ENCODE results near the gene YIF1A.
"Not testable (repeated sequence)": the region's sequence is repeated elsewhere in the genome, so short reads cannot be mapped to it uniquely, and the experiment has no call there.

Gene YIF1A

DNA sequence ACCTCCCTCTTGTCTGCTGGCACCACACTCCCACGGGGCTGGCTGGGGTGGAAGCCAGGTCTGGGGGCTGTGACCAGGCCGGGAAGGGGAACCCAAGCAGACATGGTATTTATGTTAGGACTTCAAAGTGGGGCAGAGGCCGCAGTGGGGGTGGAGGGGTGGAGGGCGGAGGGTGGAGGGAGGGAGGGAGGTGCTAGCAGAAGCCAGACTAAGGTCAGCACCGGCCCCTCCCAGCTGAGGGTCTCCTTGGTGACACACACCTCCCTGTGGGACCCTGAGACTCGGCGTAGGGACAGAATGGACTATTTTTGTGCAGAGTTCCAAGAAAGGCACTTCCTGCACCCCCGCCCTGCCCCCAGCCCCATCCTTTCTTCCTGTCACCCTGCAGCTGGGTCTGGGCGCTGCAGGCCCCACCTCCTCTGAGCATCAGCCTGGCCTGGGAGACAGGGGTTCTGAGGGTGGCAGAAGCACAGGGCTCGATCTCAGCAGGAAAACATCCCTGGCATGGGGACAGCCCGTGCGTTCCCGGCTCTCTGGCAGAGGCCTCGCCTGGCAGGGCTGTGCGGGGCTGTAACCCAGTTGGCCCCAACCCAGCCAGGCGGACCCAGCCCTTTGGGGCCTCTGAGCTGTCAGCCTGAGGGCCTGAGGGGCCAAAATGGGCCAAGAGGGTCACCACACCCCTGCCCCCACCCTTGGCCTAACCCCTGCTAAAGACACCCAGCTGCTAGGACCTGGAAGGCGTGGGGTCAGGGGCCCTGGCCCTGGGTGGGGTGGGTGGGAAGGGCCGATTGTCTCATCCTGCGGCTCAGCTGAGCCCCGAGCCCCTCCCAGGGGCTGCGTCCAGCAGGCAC lies 37.5 kb upstream of the YIF1A start:
- DNase-seq, result peak in 4 of 56 donors; percentile 10 to 31 (median 19)

DNA sequence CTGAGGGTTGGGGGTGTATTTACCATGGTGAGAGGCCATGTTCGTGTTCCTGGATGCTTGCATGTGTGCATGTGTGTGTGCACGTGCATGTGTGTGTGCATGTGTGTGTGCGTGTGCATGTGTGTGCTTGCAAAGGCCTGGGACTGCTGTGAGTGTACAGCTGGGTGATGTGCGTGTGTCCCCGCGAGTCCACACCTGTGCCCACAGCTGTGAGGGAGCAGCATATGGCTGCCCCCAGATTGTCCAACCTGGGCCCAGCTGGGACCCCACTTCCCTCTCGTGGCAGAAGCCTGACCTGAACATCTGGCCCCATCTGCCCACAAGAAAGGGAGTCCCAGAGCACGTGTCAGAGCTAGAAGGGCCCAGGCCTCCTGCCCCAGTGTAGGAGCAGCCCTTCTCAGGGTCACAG lies 36.3 kb upstream of the YIF1A start:
- DNase-seq, result no peak

DNA sequence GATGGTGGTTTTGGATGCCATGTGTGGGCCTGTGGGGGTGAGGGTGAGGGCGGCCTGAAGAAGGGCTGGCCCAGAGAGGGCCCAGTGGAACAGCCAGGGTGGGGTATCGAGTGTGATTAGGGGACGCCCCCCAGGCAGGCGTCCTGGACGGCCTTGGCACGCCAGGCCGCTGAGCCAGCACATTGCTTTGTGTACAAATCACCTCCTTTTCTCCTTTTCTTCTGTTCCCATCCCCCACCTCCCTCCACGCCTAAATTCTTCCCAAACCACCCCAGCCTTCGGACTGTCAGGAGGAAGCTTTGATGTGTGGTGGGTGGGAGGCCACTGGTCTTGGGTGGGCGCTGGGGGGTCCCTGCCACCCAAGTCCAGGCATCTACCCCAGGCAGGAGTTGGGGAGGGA lies 35.7 kb upstream of the YIF1A start:
- no peak for DNase-seq

DNA sequence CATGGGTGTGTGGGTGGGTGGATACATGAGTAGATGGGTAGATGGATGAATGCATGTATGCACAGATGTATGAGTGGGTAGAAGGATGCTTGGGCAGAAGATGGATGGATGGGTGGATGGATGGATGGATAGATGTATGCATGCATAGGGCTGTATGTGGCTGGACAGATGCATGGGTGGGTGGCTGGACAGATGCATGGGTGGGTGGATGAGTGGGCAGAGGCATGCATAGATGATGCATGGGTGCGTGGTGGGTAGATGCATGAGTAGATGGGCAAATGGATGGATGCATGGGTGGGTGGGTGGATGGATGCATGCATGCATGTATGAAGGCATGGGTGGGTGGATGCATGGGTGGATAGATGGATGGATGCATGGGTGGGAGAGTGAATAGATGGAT lies 34.7 kb upstream of the YIF1A start:
- DNase-seq, result no peak

DNA sequence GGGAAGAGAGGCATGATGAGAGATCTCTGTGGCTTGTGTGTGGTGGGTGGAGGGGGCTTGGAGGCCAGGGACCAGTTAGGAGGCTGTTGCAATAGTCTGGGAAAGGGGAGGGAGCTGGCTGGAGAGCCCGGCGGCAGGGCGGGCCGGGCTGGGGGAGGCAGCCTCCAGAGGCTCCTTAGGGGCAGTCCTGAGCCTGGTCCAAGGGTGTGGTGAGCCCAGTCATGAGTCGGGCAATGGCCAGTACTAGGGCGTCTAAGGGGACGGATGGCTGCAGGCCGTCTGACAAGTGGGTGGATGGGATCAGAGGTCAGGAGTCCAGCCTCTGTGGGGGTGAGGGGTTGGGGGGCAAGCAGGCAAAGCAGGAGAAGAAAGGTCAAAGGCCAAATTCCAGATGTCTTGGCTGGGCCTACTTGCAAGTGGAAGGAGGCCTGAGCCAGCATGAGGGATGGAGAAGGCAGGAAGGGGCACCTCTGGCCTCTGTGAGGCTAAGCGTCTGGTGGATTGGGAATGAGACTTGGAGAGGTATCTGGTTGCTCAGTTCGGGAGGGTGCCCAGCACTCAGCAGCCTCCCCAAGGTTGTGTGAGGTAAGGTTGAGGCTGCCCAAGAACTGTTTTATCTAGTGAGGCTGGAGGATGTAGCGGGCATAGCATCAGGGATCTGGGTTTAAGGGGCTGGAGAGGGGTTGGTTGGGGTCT lies 33.9 kb upstream of the YIF1A start:
- DNase-seq, result no peak

DNA sequence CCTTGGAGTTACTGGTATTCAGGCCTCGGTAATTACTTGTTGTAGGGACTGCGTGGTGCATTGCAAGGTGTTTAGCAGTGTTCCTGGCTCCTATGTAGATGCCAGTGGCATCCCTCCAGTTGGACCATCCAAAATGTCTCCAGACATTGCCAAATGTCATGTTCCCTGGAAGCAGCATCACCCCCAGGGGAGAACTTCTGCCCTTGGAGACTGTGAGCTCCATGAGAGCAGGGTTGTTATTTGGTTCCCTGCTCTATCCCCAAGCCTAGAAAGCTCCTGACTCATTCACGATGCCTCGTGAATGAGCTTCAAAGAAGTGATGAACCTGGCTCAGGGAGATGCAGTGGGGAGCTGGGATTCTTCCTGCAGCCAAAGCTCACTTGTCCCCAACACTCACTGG lies 32.7 kb upstream of the YIF1A start:
- DNase-seq, result no peak

DNA sequence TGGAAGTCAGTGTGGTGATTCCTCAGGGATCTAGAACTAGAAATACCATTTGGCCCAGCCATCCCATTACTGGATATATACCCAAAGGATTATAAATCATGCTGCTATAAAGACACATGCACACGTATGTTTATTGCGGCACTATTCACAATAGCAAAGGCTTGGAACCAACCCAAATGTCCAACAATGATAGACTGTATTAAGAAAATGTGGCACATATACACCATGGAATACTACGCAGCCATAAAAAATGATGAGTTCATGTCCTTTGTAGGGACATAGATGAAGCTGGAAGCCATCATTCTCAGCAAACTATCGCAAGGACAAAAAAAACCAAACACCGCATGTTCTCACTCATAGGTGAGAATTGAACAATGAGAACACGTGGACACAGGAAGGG lies 31.8 kb upstream of the YIF1A start:
- DNase-seq, result not testable (repeated sequence)

DNA sequence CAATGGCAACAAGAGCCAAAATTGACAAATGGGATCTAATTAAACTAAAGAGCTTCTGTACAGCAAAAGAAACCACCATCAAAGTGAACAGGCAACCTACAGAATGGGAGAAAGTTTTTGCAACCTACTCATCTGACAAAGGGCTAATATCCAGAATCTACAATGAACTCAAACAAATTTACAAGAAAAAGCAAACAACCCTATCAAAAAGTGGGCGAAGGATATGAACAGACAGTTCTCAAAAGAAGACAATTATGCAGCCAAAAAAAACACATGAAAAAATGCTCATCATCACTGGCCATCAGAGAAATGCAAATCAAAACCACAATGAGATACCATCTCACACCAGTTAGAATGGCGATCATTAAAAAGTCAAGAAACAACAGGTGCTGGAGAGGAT lies 31.3 kb upstream of the YIF1A start:
- DNase-seq, result not testable (repeated sequence)

DNA sequence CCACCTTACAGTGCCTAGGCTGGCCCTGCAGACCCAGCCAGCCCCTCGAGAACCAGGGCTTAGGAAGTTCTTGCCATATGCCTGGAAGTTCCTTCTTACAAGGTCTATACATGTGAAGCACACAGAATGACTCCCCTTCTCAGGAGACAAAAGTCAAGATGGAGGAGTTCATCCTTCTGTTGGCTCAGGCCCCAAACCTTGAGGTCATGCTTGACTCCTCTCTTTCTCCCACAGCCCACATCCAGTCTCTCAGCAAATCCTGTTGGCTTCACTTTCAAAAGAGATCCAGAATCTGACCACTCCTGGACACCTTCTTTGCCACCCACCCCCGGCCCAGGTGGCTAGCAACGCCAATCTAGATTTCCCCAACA lies 29.6 kb upstream of the YIF1A start:
- no peak for DNase-seq

DNA sequence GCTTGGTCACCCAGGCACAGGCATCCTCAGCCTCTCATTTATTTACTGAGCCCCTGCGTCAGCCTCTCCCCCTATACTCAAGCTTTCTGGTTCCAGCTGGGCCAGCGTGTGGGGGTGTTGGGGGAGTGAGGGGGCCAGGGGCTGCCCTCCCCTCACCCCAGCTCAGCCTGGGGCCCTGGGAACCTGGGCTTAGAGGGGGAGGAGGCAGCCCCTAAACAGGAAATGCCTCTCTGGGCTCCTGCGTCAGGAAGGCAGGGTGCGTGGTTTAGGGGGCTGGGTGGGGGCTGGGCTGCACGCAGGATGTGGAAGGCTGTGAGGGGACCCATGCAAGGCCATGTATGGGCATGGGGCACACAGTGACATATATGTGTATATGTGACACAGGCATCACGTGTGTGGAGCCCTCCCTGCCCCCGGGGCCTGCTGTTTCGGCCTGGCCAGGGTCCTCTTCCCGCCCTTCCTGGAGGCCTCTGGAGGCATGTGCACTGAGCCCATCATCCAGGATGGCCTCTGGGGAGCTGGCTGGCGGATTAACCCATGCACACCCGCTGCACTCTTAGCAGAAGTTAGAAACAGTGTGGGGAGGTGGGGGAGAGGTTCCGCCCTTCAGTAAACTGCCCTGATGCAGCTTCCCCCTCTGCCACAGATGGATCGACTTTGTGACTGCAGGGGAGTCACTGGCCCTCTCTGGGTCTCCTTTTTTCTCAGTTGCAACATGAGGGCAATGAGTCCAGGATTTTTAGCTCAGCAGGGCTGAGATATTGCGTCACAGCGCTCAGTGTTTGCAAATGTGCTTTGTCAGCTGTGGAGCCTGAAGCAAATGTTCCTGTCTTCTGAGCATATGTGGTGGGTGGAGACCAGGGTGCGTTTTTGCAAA lies 29.0 kb upstream of the YIF1A start:
- peak in 5 of 56 donors; percentile 7 to 35 (median 14) for DNase-seq

DNA sequence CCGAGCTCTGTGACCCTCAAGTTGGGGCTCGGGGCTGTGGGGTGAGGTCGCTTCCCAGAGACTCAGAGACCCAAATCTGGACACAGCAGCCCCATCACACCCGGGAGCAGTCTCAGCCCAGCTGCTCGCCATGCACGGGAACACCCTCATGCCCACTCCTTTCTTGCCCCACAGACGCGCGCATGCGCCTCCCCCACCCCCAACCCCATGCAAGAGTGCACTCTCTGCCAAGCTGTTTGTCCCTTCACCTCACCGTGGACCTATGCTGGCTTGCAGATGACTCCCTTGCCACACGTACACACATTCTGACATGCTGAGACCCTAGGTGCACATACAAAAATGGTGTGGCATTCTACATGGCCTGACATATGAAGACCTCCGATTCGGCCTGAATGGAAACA lies 28.4 kb upstream of the YIF1A start:
- DNase-seq, result peak in 5 of 56 donors; percentile 7 to 22 (median 17)

DNA sequence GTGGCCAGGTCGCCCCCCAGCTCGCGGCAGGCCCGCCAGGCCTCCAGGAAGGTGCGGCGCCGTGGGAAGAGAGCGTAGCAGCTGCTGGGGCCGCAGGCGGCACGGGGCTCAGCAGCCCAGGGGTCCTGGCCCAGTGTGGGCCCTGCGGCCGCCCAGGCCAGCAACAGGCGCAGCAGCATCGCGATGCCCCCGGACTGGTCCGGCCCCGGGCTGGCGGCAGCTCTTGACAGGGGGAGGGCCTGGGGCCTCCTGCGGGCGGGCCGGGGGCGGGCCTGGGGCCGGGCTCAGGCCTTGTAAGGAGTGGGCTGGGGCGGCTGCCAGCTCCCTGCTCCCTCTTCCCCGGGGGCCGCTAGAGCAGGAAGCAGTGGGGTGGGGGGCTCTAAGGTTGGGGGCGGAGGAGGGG lies 27.9 kb upstream of the YIF1A start, which contains the start of gene CD248:
Gene CD248 (minus strand): TSS at position 196 of the 403 bp plus-strand sequence. CDS start 17 bp downstream, at position 179.
- DNase-seq, result peak in 10 of 56 donors; percentile 4 to 42 (median 32)

DNA sequence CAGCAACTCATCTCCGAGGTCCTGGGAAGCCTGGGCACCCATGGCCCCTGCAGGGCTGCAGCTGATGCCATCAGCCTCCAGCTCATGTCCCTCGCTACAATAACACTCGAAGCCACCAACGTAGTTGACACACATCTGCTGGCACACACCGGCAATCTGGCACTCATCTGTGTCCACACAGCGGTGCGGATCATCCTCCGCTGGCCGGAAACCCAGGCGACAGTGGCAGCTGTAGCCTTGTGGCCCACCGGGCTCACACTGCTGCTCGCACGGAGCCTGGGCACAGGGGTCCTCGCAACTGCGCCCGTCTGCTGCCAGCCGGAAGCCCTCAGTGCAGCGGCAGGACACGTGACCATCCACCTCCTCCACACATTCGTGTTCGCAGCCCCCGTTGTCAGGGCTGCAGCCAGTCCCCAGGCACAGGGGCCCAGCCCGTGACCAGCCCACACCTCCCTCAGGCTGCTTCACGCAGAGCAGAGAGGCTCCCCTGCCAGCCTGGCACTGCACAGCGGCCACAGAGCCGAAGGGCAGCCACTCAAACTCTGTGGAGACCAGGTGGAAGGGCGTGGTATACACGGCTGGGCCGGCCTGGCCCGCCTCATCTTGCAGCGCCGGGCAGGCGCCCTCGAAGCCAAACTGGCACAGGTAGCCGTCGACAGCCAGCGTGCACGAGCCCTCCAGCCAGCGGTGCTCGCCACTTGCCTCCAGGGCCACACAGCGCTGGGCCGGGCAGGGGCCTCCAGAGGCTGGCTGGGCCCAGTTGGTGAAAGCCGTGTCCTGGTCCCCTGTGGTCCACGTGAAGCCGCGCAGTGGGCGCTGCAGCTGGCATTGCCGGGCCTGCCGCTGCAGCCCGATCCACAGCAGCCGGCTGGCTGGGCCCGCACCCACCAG lies 27.2 kb upstream of the YIF1A start:
- DNase-seq, result no peak

DNA sequence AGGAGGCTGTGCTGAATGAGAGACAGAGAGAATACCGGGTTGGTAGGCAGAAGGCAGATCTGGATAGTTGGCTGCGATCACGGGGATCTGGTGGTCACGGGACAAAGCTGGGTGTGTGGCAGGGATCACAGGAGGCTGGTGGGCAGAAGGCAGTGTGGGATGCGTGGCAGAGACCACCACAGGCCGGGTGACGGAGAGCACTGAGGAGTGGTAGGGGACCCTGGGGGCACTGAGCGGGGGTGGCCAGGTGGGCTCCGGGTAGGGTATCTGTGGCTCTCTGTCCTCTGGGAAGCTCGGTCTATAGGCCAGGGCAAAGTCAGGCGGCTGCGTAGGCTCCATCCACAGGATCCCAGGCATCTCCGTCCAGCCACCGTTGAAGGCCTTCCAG lies 26.5 kb upstream of the YIF1A start:
- DNase-seq, result no peak

DNA sequence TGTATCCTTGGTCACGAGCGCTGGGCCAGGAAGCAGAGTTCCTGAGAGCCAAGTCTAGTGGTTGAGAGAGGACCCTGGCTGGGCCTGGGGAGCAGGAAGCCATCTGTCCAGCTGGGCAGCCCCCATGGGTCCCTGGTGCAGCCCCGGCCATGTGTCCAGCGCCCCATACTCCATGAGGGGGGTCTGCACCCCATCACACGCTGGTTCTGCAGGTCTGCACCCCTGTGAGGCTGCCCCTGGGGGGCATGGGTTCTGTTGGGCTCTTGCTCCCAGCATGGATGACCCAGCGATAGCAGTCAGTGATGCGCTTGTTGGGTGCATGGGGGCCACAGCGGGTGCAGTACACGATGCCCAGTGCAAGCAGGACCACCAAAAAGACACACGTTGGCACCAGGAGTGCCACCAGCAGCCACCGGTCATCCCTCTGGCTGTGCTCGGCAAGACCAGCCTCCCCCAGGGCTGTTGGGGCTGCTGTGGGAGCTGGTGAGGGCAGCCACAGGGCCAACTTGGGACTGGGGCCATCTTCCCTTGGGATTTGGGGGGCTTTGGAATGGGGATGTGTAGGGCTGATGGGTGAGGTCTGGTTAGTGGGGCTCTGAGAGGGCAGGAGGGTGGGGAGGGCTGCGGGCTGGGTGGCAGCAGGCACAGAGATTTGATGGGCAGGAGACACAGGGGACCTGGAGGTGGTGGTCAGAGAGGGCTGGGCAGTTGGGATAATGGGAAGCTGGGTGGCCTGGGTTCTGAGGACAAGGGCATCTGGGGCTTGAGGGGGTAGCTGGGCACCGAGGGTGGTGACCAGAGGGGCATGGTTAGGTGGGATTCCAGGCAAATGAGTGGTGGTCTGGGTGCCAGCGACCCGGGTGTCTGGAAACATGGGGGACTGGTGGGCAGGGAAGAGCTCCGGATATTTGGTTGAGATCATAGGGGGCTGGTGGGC lies 25.9 kb upstream of the YIF1A start:
- DNase-seq, result no peak

DNA sequence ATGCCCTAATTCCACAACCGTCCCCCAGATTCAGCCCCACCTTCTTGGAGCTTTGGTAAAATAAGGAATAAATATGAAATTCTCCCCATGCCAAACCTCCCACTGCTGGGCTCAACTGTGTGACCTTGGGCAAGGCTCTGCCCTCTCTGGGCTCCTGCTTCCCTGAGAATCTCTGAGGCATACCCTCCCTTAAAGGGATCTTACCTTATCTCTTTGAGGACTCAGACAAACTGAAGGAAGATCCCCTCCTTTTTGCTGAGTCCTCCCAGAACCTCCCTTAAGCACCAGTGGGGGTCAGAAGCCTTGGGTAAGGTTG lies 25.2 kb upstream of the YIF1A start:
- no peak for DNase-seq

DNA sequence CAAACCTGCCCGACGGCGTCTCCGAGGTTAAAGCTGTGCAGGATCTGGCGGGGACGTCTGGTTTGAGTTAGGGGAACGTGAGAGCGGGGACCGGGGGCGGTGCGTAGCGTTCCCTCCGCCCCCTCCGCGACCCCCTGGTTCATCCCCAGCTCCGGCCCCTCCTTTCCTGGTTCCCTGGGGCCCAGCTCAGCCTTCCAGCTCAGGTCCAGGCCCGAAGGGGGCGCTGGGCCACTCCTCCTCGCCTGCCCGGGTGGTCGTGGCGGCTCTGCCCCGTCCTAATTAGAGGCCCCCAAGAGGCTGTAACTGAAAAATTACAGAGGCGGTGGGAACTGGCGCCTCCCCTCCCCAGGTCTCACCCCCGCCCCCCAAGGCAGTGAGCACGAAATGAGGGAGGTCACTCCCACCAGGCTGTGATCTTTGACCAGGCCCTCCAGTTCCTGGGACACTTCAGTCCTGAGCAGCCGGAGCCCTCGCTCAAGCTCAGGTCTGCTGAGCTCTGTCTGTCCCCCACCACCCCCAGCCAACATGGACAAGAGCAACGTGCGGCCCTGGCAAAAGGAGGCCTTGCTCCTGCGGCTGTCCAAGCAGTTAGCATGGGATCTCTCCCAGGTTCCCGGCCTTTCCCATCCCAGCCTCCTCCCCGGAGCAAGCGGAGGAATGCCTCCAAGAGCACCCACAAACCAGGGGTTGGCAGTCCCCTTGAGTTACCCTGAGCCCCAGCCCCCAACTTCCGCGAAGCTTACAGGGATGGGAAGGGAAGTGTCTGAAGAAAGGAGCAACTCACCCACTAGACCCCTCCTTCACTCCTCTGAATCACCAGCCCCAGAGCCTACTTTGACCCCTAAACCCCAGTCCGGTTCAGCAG lies 24.6 kb upstream of the YIF1A start:
- DNase-seq, result no peak

DNA sequence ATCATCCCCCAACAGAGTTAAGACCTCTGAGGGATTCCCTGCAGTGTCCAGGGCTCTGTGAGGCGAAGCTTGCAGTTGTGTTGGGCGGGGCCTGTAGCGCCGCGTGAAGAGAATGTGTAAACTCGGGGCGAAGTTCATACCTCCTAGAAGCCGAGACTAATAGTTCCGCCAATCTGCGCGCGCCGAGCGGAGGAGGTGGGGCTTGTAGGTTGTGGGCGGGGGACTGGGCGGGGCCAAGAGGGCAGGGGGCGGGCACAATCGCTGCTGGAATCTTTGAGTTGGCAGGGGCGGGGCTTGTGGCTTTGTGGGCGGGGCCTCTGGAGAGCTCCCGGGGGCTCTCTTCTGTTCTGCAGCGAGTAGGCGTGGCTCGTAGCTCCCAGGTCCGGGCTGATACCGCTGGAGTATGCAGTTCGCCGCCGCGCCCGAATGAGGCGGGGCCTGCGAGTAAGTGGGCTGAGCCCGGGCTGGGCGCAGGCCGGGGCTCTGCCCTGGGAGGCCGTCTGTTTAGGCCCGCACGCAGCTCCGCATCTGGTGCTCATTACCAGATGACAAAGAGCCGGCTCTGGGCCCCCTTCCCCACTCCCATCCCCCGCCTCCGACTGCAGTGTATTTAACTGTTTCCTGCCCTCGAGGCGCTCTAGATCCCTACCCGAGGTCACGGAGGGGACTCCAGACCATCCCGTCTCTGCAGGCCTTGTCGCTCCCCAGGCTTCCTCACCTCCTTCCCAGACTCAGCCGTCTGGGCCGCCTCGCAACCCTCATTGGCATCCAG lies 23.8 kb upstream of the YIF1A start:
- peak in 55 of 56 donors; percentile 52 to 99 (median 90) for DNase-seq
